HEK293 (cell line): ENCODE measurements around the gene RAET1L.

Experiments
- ELK4 ChIP-seq: IDR thresholded peaks from 2 replicates; pipeline ENCODE4 v1.6.1; 2011; ENCODE audit warnings: mild to moderate bottlenecking, low read depth, low read length, borderline replicate concordance
- HOXC10 ChIP-seq: sonication (generic); formaldehyde crosslinking; IDR thresholded peaks from 2 replicates; pipeline ENCODE4 v1.8.1; 2023; ENCODE audit warnings: mild to moderate bottlenecking, missing genetic modification reagents
- PATZ1 ChIP-seq: fragments of 450-650 bp; formaldehyde crosslinking; IDR thresholded peaks from 2 replicates; pipeline ENCODE4 v1.5.1; 2016; ENCODE audit warnings: missing biosample characterization, missing genetic modification characterization
- PBX3 ChIP-seq: sonication (generic); formaldehyde crosslinking; IDR thresholded peaks from 2 replicates; pipeline ENCODE4 v1.8.1; 2022; ENCODE audit warnings: mild to moderate bottlenecking, moderate library complexity, missing genetic modification reagents
- PRDM4 ChIP-seq: fragments of 450-650 bp; formaldehyde crosslinking; IDR thresholded peaks from 2 replicates; pipeline ENCODE4 v1.5.1; 2017; ENCODE audit warnings: missing biosample characterization, missing genetic modification characterization
- REPIN1 ChIP-seq: fragments of 450-650 bp; formaldehyde crosslinking; IDR thresholded peaks from 2 replicates; pipeline ENCODE4 v1.5.1; 2017; ENCODE audit warnings: missing biosample characterization, missing genetic modification characterization, low read depth
- ZBTB10 ChIP-seq: fragments of 450-650 bp; formaldehyde crosslinking; IDR thresholded peaks from 2 replicates; pipeline ENCODE4 v1.5.1; 2016; ENCODE audit warnings: missing biosample characterization, missing genetic modification characterization
- ZBTB44 ChIP-seq: fragments of 450-650 bp; IDR thresholded peaks from 2 replicates; pipeline ENCODE4 v1.5.1; 2018; ENCODE audit warnings: missing biosample characterization, mild to moderate bottlenecking, missing genetic modification characterization
- ZNF138 ChIP-seq: fragments of 450-650 bp; formaldehyde crosslinking; IDR thresholded peaks from 2 replicates; pipeline ENCODE4 v1.5.1; 2016; ENCODE audit warnings: missing biosample characterization, missing genetic modification characterization, borderline replicate concordance
- ZNF140 ChIP-seq: fragments of 450-650 bp; formaldehyde crosslinking; IDR thresholded peaks from 2 replicates; pipeline ENCODE4 v1.5.1; 2016; ENCODE audit warnings: missing biosample characterization, missing genetic modification characterization
- ZNF16 ChIP-seq: fragments of 450-650 bp; formaldehyde crosslinking; IDR thresholded peaks from 2 replicates; pipeline ENCODE4 v1.5.1; 2016; ENCODE audit warnings: low read depth, missing biosample characterization, missing genetic modification characterization
- ZNF184 ChIP-seq: fragments of 450-650 bp; IDR thresholded peaks from 2 replicates; pipeline ENCODE4 v1.5.1; 2018; ENCODE audit warnings: missing biosample characterization, mild to moderate bottlenecking, missing genetic modification characterization
- ZNF302 ChIP-seq: fragments of 450-650 bp; formaldehyde crosslinking; IDR thresholded peaks from 2 replicates; pipeline ENCODE4 v1.5.1; 2016; ENCODE audit warnings: missing biosample characterization, missing genetic modification characterization, low read depth
- ZNF426 ChIP-seq: fragments of 450-650 bp; formaldehyde crosslinking; IDR thresholded peaks from 2 replicates; pipeline ENCODE4 v1.5.1; 2017; ENCODE audit warnings: missing biosample characterization, missing genetic modification characterization, mild to moderate bottlenecking, inconsistent platforms, moderate library complexity
- ZNF510 ChIP-seq: fragments of 450-650 bp; formaldehyde crosslinking; IDR thresholded peaks from 2 replicates; pipeline ENCODE4 v1.5.1; 2018; ENCODE audit warnings: mild to moderate bottlenecking, missing genetic modification characterization, missing biosample characterization; ENCODE audit not compliant: insufficient replicate concordance
- ZNF514 ChIP-seq: fragments of 450-650 bp; formaldehyde crosslinking; IDR thresholded peaks from 2 replicates; pipeline ENCODE4 v1.5.1; 2016; ENCODE audit warnings: missing biosample characterization, missing genetic modification characterization
- ZNF518A ChIP-seq: fragments of 450-650 bp; formaldehyde crosslinking; conservative IDR thresholded peaks from 2 replicates; pipeline ENCODE4 v1.5.1; 2016; ENCODE audit warnings: low read depth, missing biosample characterization, missing genetic modification characterization
- ZNF660 ChIP-seq: fragments of 450-650 bp; IDR thresholded peaks from 2 replicates; pipeline ENCODE4 v1.5.1; 2018; ENCODE audit warnings: missing biosample characterization, mild to moderate bottlenecking, missing genetic modification characterization
- ZNF792 ChIP-seq: fragments of 450-650 bp; formaldehyde crosslinking; IDR thresholded peaks from 2 replicates; pipeline ENCODE4 v1.5.1; 2016; ENCODE audit warnings: missing biosample characterization, missing genetic modification characterization

RAET1L gene

GRCh38 chr6:150004783-150005717 lies 20.3 kb downstream of the RAET1L start (continued):
- TF ChIP-seq ZNF514 (tag by site-specific recombination) (no peak), ZNF16 (tag by site-specific recombination) (no peak), ZNF140 (no peak), REPIN1 (tag by site-specific recombination) (no peak), ELK4 (no peak), ZNF184 (tag by site-specific recombination) (no peak), PATZ1 (tag by site-specific recombination) (peak; percentile 87), HOXC10 (CRISPR knock-in tag) (no peak), ZBTB44 (tag by site-specific recombination) (peak; percentile 45; the same call in 1 of the 2 replicates), ZNF426 (tag by site-specific recombination) (no peak), PRDM4 (tag by site-specific recombination) (no peak), ZNF138 (no peak), PBX3 (CRISPR knock-in tag) (peak; percentile 60; the same call in 1 of the 2 replicates), ZNF510 (tag by site-specific recombination) (no peak), ZNF660 (tag by site-specific recombination) (no peak), ZNF518A (tag by site-specific recombination) (0 out of 2 replicates have a peak, but pooled peaks have one; percentile 22), ZNF302 (tag by site-specific recombination) (no peak), ZNF792 (no peak), ZBTB10 (peak; percentile 68; the same call in 1 of the 2 replicates)
